GM23338 (cell line): ENCODE measurements around the gene FNDC7. TPM values are rescaled to one million over a fixed set of nuclear protein-coding genes. Genes with fewer than 3 reads are reported as not detected.

Experiments used
- ATAC-seq: fragments of 200-7000 bp; cut with Tn5 transposase; 3 replicates; pipeline ENCODE4 v1.9.1; 2020
- DNase-seq: peaks from one replicate; pipeline ENCODE4 v3.0.0-alpha.2; 2015; ENCODE audit warnings: low spot score
- H2AFZ ChIP-seq: fragments of 200-600 bp; sonication (generic); 2 replicates; pipeline ENCODE4 v1.8.0; 2016; ENCODE audit warnings: antibody characterized with exemption, mild to moderate bottlenecking, moderate library complexity
- H3F3A ChIP-seq: fragments of 200-600 bp; sonication (generic); replicated peaks from 2 replicates; pipeline ENCODE4 v1.8.0; 2017; ENCODE audit warnings: antibody characterized with exemption, mixed run types, low read depth
- H3K27ac ChIP-seq: fragments of 200-600 bp; sonication (generic); 2 replicates; pipeline ENCODE4 v1.6.1; 2016; ENCODE audit warnings: low read depth
- H3K27me3 ChIP-seq: fragments of 200-600 bp; sonication (generic); 2 replicates; pipeline ENCODE4 v1.8.0; 2016; ENCODE audit warnings: mild to moderate bottlenecking, mixed run types, moderate library complexity; ENCODE audit not compliant: insufficient read depth
- H3K36me3 ChIP-seq: fragments of 200-600 bp; sonication (generic); 2 replicates; pipeline ENCODE4 v1.8.0; 2016; ENCODE audit warnings: mild to moderate bottlenecking; ENCODE audit not compliant: insufficient read depth
- H3K4me1 ChIP-seq: fragments of 200-600 bp; sonication (generic); 2 replicates; pipeline ENCODE4 v1.8.0; 2016; ENCODE audit warnings: mild to moderate bottlenecking, moderate library complexity; ENCODE audit not compliant: insufficient read depth
- H3K4me2 ChIP-seq: fragments of 200-600 bp; sonication (generic); 2 replicates; pipeline ENCODE4 v1.7.1; 2017; ENCODE audit warnings: mixed run types
- H3K4me3 ChIP-seq: fragments of 200-600 bp; sonication (generic); 2 replicates; pipeline ENCODE4 v1.6.1; 2016; ENCODE audit warnings: mixed run types
- H3K79me2 ChIP-seq: fragments of 200-600 bp; sonication (generic); replicated peaks from 2 replicates; pipeline ENCODE4 v1.8.0; 2017; ENCODE audit warnings: mild to moderate bottlenecking; ENCODE audit not compliant: insufficient read depth
- H3K9me2 ChIP-seq: fragments of 200-600 bp; sonication (generic); 2 replicates; pipeline ENCODE4 v1.8.0; 2017; ENCODE audit not compliant: insufficient read depth
- H4K20me1 ChIP-seq: fragments of 200-600 bp; sonication (generic); replicated peaks from 2 replicates; pipeline ENCODE4 v1.8.0; 2017; ENCODE audit warnings: mild to moderate bottlenecking; ENCODE audit not compliant: insufficient read depth
- H3K27ac Mint-ChIP-seq: 2 replicates; pipeline ENCODE4 v1.8.0; 2020; ENCODE audit warnings: inconsistent platforms, mild to moderate bottlenecking, moderate library complexity, mixed read lengths
- H3K27me3 Mint-ChIP-seq: 3 replicates; pipeline ENCODE4 v1.8.0; 2022; ENCODE audit warnings: low read depth, mild to moderate bottlenecking, moderate library complexity, mixed read lengths, inconsistent platforms; ENCODE audit not compliant: insufficient read depth, poor library complexity
- H3K36me3 Mint-ChIP-seq: 3 replicates; pipeline ENCODE4 v1.8.0; 2021; ENCODE audit warnings: low read depth, mild to moderate bottlenecking, inconsistent platforms, moderate library complexity, mixed read lengths
- H3K4me1 Mint-ChIP-seq: 3 replicates; pipeline ENCODE4 v1.8.0; 2020; ENCODE audit warnings: mild to moderate bottlenecking, inconsistent platforms, mixed read lengths
- H3K4me3 Mint-ChIP-seq: 3 replicates; pipeline ENCODE4 v1.8.0; 2021; ENCODE audit warnings: moderate library complexity, mild to moderate bottlenecking, inconsistent platforms, mixed read lengths
- H3K9me3 Mint-ChIP-seq: 3 replicates; pipeline ENCODE4 v1.8.0; 2020; ENCODE audit warnings: moderate library complexity, mild to moderate bottlenecking, inconsistent platforms, mixed read lengths
- CREB1 ChIP-seq: fragments of 250-450 bp; sonication (Bioruptor Pico); IDR thresholded peaks from 2 replicates; pipeline ENCODE4 v1.5.0; 2020; ENCODE audit warnings: low read depth, mild to moderate bottlenecking, moderate library complexity
- CTCF ChIP-seq, 2 experiments: fragments of 200-600 bp in 1 of 2; sonication (generic) in 1 of 2; conservative IDR thresholded peaks; 2 replicates each; pipeline versions ENCODE4 v1.5.1 to v1.6.1; 2016 to 2017; ENCODE audit warnings: antibody characterized with exemption in 2 of 2, low read depth in 2 of 2, mild to moderate bottlenecking in 2 of 2, moderate library complexity in 1 of 2
- EZH2 ChIP-seq: fragments of 200-600 bp; sonication (generic); IDR thresholded peaks from one replicate; pipeline ENCODE4 v1.8.0; 2017; ENCODE audit warnings: antibody characterized with exemption, mild to moderate bottlenecking, low read depth; ENCODE audit not compliant: unreplicated experiment
- EZH2phosphoT487 ChIP-seq: fragments of 200-600 bp; sonication (generic); IDR thresholded peaks from one replicate; pipeline ENCODE4 v1.8.1; 2018; ENCODE audit warnings: antibody characterized with exemption; ENCODE audit not compliant: unreplicated experiment
- JUNB ChIP-seq: IDR thresholded peaks from one replicate; pipeline ENCODE4 v1.6.1; 2016; ENCODE audit warnings: antibody characterized with exemption; ENCODE audit not compliant: unreplicated experiment
- NANOG ChIP-seq: IDR thresholded peaks from 2 replicates; pipeline ENCODE4 v1.6.1; 2016; ENCODE audit warnings: antibody characterized with exemption, borderline replicate concordance
- POLR2AphosphoS5 ChIP-seq: IDR thresholded peaks from 2 replicates; pipeline ENCODE4 v1.6.1; 2016; ENCODE audit warnings: antibody characterized with exemption, low read depth
- REST ChIP-seq: IDR thresholded peaks from one replicate; pipeline ENCODE4 v1.6.1; 2018; ENCODE audit warnings: antibody characterized with exemption; ENCODE audit not compliant: unreplicated experiment
- STAT1 ChIP-seq: IDR thresholded peaks from one replicate; pipeline ENCODE4 v1.6.1; 2016; ENCODE audit warnings: antibody characterized with exemption; ENCODE audit not compliant: unreplicated experiment
- ZNF114 ChIP-seq: fragments of 250-450 bp; sonication (Bioruptor Pico); IDR thresholded peaks from 2 replicates; pipeline ENCODE4 v1.5.0; 2020; ENCODE audit warnings: mild to moderate bottlenecking, moderate library complexity
- ZNF331 ChIP-seq: fragments of 250-450 bp; sonication (Bioruptor Pico); IDR thresholded peaks from 2 replicates; pipeline ENCODE4 v1.5.0; 2020; ENCODE audit warnings: low read depth, mild to moderate bottlenecking, moderate library complexity
- polyA plus RNA-seq: library from polyadenylated mRNA; unstranded; fragments of >200 nt; fragmentation: Nextera tagmentation; extraction: Ambion mirVana; gene quantifications from 2 replicates; pipeline ENCODE4 v1.2.1, GENCODE V29; 2016
- total RNA-seq: library from RNA; depleted of rRNA; stranded (reverse); fragments of >200 nt; shearing (Covaris generic); gene quantifications from 2 replicates; pipeline ENCODE4 v1.2.3, GENCODE V29; 2014
- TF ChIP-seq, protein P1 (sequence below): IDR thresholded peaks from 2 replicates; pipeline ENCODE4 v1.6.1; 2016; ENCODE audit warnings: antibody characterized with exemption

Gene FNDC7
- total and polyA plus RNA-seq, 2 experiments from 2014 or later = 0.06 to 0.28 TPM

DNA sequence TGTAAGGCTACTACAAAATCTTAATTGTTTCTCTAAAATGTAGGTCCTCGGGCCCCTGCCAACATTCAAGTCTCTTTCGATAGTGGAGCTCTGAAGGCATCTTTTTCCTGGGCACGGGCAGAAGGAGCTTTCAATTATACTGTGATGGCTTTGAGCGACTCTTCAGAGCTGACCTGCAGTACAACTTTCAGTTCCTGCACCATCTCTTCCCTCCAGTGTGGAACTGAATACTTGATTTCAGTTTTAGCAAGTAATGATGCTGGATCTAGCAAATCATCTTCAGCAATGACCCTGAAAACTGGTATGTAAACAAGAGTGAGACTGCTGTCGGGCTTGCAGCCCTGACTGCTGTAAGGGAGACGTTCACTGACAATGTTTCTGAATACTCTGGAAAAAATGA, 9.6 kb downstream of the FNDC7 start:
- DNase-seq (no peak), ATAC-seq (no peak)
- Histone ChIP-seq H3K4me3 (no peak overlapping the region), H3K4me2 (no peak overlapping the region), H3K27me3 (no peaks in the 10 kb centered on the region), H3K79me2 (no peaks in the 10 kb centered on the region), H3F3A (no peaks in the 10 kb centered on the region), H4K20me1 (no peaks in the 10 kb centered on the region), H3K9me2 (peaks cover 13% of the 10 kb centered on the region), H2AFZ (no peak overlapping the region), H3K27ac (no peak overlapping the region), H3K4me1 (peaks cover 8% of the 10 kb centered on the region), H3K36me3 (no peaks in the 10 kb centered on the region)
- Mint-ChIP-seq H3K4me3 (no peak overlapping the region), H3K27me3 (peaks cover 3% of the 10 kb centered on the region), H3K36me3 (no peaks in the 10 kb centered on the region), H3K27ac (no peak overlapping the region), H3K9me3 (no peaks in the 10 kb centered on the region), H3K4me1 (peaks cover 26% of the 10 kb centered on the region)
- TF ChIP-seq JUNB = no peak
- no peak for TF ChIP-seq CTCF (conservative IDR thresholded peaks at IDR 0.05; ENCODE audit: low read depth in 2 of 2)
- no peak for TF ChIP-seq REST
- TF ChIP-seq ZNF331 (CRISPR knock-in tag) = no peak
- TF ChIP-seq EZH2phosphoT487 = no peak

- Histone ChIP-seq H4K20me1 (no peaks in the 10 kb centered on the region), H3K9me2 (peaks cover under 1% of the 10 kb centered on the region; the same call in 1 of the 2 replicates), H2AFZ (no peak overlapping the region), H3K27ac (no peak overlapping the region), H3K27me3 (no peaks in the 10 kb centered on the region), H3K4me1 (no peaks in the 10 kb centered on the region; the same call in 1 of the 2 replicates), H3F3A (no peaks in the 10 kb centered on the region), H3K4me2 (no peak overlapping the region), H3K79me2 (no peaks in the 10 kb centered on the region), H3K4me3 (no peak overlapping the region), H3K36me3 (no peaks in the 10 kb centered on the region)
- Mint-ChIP-seq H3K27ac (no peak overlapping the region), H3K9me3 (no peaks in the 10 kb centered on the region), H3K4me3 (no peak overlapping the region), H3K4me1 (peaks cover 7% of the 10 kb centered on the region), H3K36me3 (no peaks in the 10 kb centered on the region), H3K27me3 (peaks cover 1% of the 10 kb centered on the region)
- ATAC-seq (no peak), DNase-seq (no peak)
- no peak for TF ChIP-seq NANOG
- TF ChIP-seq ZNF114 (CRISPR knock-in tag) = no peak
- no peak for TF ChIP-seq POLR2AphosphoS5
- no peak for TF ChIP-seq REST
- no peak for TF ChIP-seq STAT1
- TF ChIP-seq CTCF (conservative IDR thresholded peaks at IDR 0.05; ENCODE audit: low read depth in 2 of 2) = no peak
- no peak for TF ChIP-seq JUNB
- no peak for TF ChIP-seq EZH2
- TF ChIP-seq, protein P1, sequence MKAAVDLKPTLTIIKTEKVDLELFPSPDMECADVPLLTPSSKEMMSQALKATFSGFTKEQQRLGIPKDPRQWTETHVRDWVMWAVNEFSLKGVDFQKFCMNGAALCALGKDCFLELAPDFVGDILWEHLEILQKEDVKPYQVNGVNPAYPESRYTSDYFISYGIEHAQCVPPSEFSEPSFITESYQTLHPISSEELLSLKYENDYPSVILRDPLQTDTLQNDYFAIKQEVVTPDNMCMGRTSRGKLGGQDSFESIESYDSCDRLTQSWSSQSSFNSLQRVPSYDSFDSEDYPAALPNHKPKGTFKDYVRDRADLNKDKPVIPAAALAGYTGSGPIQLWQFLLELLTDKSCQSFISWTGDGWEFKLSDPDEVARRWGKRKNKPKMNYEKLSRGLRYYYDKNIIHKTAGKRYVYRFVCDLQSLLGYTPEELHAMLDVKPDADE = no peak
- TF ChIP-seq CREB1 = no peak
Measured at GRCh38 chr1:108725906-108726305, 13.2 kb downstream of the FNDC7 start.
